HG03025 (cell line): ENCODE data around the gene TMTC2.

Source experiments
- ATAC-seq: cut with Tn5 transposase; IDR thresholded peaks from one replicate; pipeline ENCODE4 v1.9.1; 2021; ENCODE audit warnings: mild to moderate bottlenecking, moderate library complexity; ENCODE audit not compliant: unreplicated experiment, low FRiP score

The TMTC2 gene

GRCh38 chr12:82872088-82872487, 185.4 kb downstream of the TMTC2 start:
- no peak for ATAC-seq

DNA sequence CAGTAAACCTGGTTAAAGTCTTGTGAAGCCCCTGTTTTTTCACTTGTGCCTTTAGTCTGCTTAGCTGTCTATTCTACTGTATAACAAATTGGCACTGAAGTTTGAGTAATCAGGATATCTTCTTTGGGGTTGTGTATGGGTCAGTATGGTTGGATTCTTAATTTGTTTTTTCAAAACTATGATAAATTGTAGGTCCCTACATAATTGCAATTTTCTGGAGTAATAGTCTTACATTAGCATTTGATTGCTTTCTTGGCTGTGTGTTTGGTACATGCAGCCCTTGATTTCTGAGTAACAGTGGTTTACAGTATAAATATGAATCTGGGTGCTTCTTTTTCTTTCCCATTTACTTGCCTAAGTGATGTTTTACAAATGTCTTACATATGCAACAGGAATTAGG, 186.6 kb downstream of the TMTC2 start:
- ATAC-seq, result no peak

- ATAC-seq, result no peak
Measured at GRCh38 chr12:82873951-82874350, 187.2 kb downstream of the TMTC2 start.

DNA sequence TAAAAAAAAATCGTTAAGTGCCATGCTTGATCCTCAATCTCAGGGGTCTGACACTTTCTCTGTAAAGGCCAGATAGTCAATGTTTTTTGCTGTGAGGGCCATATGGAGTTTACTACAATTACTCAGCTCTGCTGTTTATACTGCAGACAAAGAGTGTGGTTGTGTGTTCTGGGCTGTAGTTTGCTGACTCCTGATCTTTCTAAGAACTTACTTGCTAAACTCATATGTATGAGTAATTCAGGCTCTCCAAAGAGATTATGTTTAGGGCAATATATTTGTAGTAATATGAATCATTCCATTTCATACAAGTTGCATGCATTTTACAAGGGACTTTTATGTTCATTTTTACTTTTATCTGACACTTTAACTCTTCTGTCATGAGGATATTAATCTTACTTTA, 188.2 kb downstream of the TMTC2 start:
- no peak for ATAC-seq

DNA sequence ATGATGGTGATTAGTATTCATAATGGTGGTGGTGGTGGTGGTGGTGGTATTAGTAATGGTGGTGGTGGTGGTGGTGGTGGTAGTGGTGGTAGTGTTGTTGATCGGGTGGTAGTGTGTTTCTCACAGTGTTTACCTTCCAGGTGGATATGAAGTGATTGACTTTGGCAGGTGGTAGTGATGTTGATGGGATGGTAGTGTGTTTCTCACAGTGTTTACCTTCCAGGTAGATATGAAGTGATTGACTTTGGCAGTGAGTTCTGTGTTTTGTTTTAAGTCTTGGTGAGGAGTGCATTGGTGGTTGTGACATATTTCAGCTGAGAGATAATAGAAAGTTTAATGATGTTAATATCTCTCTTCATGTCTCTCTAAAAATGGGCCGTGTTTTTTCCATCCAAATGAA, 189.4 kb downstream of the TMTC2 start:
- ATAC-seq, result no peak

DNA sequence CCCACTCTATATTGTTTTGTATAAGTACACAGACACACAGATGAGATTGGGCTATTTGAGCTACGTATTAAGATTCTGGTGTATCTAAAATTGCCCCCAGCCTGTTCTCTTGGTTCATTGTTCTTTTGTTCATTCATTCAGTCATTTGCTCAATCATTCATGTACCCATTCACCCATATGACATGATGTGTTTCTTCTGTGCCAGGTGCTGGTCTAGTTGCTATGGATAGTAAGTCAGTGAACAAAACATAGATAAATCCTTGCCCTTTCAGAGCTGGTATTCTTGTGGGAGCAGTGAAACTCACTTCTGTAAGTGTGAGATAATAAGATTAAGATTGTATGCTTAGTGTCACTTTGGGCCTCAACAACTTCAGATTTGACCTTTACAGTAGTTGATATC, 191.3 kb downstream of the TMTC2 start:
- ATAC-seq, result no peak

DNA sequence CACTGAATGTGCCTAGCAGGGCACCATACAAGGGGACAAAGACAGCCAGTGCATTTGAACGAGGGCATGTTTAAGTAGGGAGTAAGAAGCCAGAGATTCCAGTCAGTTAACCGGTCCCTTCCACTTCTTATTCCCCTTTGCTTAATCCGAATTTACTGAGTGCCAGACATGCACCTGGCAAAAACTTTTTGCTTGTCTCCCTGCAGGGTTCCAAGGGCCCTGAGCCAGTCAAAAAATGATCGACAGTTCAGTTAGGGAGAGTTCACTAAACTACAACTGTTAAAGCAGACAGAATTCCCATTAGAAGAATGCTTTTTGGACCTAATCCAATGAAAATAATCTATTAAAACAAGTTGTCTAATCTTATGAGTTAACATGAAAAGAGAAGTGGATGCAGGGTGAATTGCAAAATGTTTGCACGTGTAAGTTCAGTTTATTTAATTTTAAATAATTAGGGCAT, 193.8 kb downstream of the TMTC2 start:
- ATAC-seq, result no peak

- no peak for ATAC-seq
Measured at GRCh38 chr12:82883394-82884355, 197.0 kb downstream of the TMTC2 start.

DNA sequence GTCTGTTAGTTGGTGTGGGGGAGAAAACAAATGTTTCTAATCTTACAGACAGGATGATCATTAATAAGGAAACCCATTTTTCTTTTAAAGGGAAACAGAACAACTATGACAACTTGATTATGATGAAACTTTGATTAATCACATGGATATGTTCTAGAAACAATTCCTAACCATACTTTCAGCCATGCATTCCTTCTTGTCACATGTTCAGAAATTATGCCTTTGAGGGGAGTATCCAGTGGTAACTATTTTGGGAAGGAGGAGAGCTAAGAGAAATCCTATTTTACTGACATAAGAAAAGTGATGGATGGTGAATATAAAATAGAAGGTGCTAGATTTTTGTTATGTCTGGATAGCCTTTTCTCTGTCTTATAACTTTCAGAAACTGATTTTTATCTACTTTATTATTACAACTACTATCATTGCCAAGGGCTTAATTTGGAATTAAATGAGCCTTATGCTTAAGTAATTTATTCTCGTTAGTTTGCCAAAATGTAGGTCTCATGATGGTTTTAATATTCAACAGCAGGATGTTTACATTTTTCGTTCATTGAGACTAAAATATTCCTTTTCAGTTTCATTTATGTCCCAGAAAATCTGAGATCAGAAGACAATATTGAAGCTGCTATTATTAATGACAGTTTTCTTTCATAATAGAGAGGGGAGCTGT, 200.1 kb downstream of the TMTC2 start:
- no peak for ATAC-seq

DNA sequence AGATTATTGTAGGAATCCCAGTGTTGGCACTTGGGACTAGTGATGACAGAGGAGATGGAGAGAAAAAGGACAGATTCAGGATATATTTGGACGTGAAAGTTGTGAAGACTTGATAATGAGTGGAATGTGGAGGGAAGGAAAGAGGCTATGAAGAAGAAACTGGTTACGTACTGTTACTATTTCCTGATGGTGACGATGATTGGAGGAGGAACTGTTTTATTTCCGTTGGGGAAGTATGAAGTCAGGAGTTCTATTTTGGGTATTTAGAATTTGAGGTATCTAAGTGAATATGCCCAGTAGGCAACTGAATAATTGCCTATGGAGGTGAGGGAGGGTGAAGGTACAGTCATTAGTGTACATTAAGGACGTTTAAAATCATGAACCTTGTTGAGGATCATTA, 207.2 kb downstream of the TMTC2 start:
- no peak for ATAC-seq

DNA sequence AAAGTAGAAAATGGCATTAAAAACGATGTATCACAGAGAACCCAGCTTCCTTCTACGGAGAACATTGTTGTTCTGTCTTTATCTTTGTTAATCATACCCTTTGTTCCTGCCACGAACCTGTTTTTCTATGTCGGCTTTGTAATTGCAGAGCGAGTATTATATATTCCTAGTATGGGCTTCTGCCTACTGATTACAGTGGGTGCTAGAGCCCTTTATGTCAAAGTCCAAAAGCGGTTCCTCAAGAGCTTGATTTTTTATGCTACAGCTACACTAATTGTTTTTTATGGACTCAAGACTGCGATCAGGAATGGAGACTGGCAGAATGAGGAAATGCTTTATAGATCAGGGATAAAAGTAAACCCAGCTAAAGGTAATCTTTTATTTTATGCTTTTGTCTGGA, 209.6 kb downstream of the TMTC2 start:
- ATAC-seq, result no peak

GRCh38 chr12:82896979-82897378, 210.3 kb downstream of the TMTC2 start:
- no peak for ATAC-seq

- ATAC-seq, result no peak
Measured at GRCh38 chr12:82898441-82898840, 211.7 kb downstream of the TMTC2 start.

- no peak for ATAC-seq
Measured at GRCh38 chr12:82904219-82904790, 217.6 kb downstream of the TMTC2 start.

DNA sequence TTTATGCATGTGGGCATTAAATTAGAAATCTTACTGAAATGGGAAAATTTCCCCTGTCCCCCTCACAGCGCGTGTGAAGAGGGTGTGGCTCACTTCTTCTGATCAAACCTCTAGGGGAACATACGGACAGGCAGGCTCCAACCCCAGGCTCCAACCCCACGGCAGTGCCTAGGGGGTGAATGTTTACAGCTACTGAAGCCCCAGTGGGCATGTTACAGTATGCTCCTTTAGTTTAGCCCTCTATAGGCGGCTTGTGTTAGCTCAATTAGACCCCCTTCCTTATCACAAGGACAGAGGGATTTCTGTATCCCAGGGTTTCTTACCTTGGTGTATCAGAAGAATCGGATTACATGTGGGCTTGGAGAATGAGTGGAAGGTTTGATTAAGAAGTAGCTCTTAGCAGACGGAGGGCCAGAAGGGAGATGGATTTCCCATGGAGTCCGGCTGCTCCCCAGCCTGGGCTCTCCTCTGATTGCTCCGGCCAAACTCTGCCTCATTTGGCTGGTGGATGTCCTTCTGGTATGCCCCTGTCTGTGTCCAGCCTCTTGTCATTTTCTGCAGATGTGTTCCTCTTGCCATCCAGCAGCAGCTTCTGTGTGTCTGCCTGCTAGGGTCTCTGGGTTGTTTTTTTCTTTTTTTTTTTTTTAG, 223.7 kb downstream of the TMTC2 start:
- ATAC-seq, result no peak

DNA sequence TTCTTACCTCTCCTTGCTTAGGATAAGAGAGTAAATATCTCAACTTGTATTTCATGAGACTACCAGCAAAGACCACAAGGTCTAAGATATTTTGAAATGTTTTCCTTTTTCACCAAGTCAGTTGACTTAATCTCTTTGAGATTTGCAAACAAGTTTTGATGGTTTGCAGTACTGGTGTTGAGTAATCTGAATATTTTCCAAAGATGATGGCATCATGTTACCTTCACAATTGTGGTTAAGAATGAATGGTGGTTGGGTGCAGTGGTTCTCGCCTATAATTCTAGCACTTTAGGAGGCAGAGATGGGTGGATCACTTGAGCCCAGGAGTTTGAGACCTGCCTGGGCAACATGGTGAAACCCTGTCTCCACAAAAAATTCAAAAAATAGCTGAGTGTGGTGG, 225.7 kb downstream of the TMTC2 start:
- ATAC-seq, result no peak

- no peak for ATAC-seq
Measured at GRCh38 chr12:82919388-82920054, 232.8 kb downstream of the TMTC2 start.

GRCh38 chr12:82923935-82924334, 237.2 kb downstream of the TMTC2 start:
- ATAC-seq, result no peak

GRCh38 chr12:82926630-82927029, 239.9 kb downstream of the TMTC2 start:
- ATAC-seq, result no peak

DNA sequence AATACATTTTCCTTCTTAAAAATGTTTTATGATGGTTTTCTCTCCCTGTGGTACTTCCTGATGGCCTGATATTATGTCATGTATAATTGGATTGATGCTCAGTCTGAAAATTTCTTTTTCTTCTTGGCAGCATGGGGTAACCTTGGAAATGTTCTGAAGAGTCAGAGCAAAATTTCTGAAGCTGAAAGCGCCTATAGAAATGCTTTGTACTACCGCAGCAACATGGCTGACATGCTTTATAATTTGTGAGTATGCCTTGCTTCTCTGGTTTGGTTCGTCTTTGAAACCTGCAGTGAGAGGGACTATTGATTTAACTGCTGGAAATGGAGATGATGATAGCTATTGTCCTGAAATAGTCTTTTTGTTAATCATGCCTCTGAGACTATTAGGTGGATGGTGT, 243.6 kb downstream of the TMTC2 start:
- ATAC-seq, result no peak
